Measurements from ENCODE around the gene S100A12. TPM values are rescaled to one million over a fixed set of nuclear protein-coding genes. Genes with fewer than 3 reads are reported as not detected.
A peak's percentile ranks its signal among the peaks of the same experiment; 100 is the strongest.
"Not testable (repeated sequence)": the region's sequence is repeated elsewhere in the genome, so short reads cannot be mapped to it uniquely, and the experiment has no call there.

S100A12 gene
- total RNA-seq (2014; rRNA removed; shearing (Covaris generic)): not detected in 2 replicates
- polyA plus RNA-seq (2015; cell fraction: cytosol; rRNA removed): not detected in 2 replicates
- not detected in 2 replicates for polyA plus RNA-seq (2015; cell fraction: nucleus; rRNA removed)

- peak; percentile 68 for DNase-seq (ENCODE audit: low read depth)
Observed at GRCh38 chr1:153375511-153375910, at the start of gene S100A12. TSS of gene S100A12 (minus strand) at chr1:153375621. CDS start at chr1:153374592, 1,029 bp downstream.

GRCh38 chr1:153422450-153423068 lies 47.1 kb upstream of the S100A12 start:
- DNase-seq (ENCODE audit: low read depth): peak; percentile 50

- DNase-seq (ENCODE audit: low read depth): no peak
Observed at GRCh38 chr1:153420306-153420705, 44.9 kb upstream of the S100A12 start.

- DNase-seq (ENCODE audit: low read depth): not testable (repeated sequence)
Observed at GRCh38 chr1:153419436-153419793, 44.0 kb upstream of the S100A12 start.

GRCh38 chr1:153418758-153419435 lies 43.5 kb upstream of the S100A12 start:
- not testable (repeated sequence) for DNase-seq (ENCODE audit: low read depth)

GRCh38 chr1:153417136-153417888 lies 41.9 kb upstream of the S100A12 start:
- DNase-seq (ENCODE audit: low read depth): no peak

GRCh38 chr1:153415850-153416570 lies 40.6 kb upstream of the S100A12 start, which contains the start of gene S100A7A:
TSS of gene S100A7A (plus strand) at chr1:153416520. CDS start at chr1:153418083, 1,563 bp downstream.
- DNase-seq (ENCODE audit: low read depth): no peak

- not testable (repeated sequence) for DNase-seq (ENCODE audit: low read depth)
Observed at GRCh38 chr1:153413961-153414360, 38.5 kb upstream of the S100A12 start.

- DNase-seq (ENCODE audit: low read depth): not testable (repeated sequence)
Observed at GRCh38 chr1:153407274-153407673, 31.9 kb upstream of the S100A12 start.

- not testable (repeated sequence) for DNase-seq (ENCODE audit: low read depth)
Observed at GRCh38 chr1:153405825-153406599, 30.6 kb upstream of the S100A12 start.

- peak; percentile 51 for DNase-seq (ENCODE audit: low read depth)
Observed at GRCh38 chr1:153404768-153405167, 29.3 kb upstream of the S100A12 start.

- no peak for DNase-seq (ENCODE audit: low read depth)
Observed at GRCh38 chr1:153404086-153404635, 28.7 kb upstream of the S100A12 start.

- DNase-seq (ENCODE audit: low read depth): no peak
Observed at GRCh38 chr1:153403421-153404085, 28.1 kb upstream of the S100A12 start.

- no peak for DNase-seq (ENCODE audit: low read depth)
Observed at GRCh38 chr1:153402226-153402625, 26.8 kb upstream of the S100A12 start.

- no peak for DNase-seq (ENCODE audit: low read depth)
Observed at GRCh38 chr1:153401461-153401860, 26.0 kb upstream of the S100A12 start.

GRCh38 chr1:153400244-153400643 lies 24.8 kb upstream of the S100A12 start:
- no peak for DNase-seq (ENCODE audit: low read depth)

- DNase-seq (ENCODE audit: low read depth): no peak
Observed at GRCh38 chr1:153399401-153400055, 24.1 kb upstream of the S100A12 start.

GRCh38 chr1:153397924-153398651 lies 22.7 kb upstream of the S100A12 start:
- no peak for DNase-seq (ENCODE audit: low read depth)
